ENCODE data around the gene WDR59. TPM values are rescaled to one million over a fixed set of nuclear protein-coding genes. Genes with fewer than 3 reads are reported as not detected.

The WDR59 gene
- total and polyA plus RNA-seq, 9 of the 15 experiments (the other 6 are each of a cell fraction or from before 2014, with no cell fraction given), result 12.7 to 126 (median 34.7) TPM

DNA sequence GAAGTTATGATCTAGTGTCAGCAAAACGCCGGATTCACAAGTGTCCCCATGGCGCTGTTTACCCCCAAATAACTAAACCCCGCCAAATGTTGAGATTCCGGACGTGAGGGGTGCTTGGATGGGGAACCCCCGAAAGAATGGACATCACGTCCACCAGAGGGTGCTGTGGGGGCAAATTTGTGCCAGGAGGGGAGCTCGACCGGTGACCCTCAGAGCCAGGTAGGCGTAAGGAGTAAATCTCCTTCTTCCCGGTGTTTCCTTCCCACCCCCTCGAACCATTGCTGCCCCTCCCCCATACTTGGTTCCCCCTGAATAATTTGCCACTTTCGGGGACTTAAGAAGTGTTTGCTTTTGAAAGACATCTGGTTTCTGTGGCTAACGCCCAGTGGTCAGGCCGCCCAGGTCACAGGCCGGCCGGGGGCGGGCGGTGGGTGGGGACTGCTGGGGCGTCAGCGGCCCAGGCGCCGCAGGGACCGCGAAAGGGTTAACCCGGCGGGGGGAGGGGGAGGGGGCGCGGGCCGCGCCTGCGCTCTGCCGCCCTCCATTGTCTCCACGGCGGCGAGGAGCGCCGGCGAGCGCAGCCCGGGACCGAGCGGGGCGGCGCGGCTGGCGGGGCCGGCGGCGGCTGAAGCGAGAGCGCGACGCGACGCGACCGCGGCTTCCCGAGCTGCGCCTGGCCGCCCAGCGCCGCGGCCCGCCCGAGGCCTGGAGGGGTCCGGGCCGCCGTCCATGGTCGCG is 13.7 kb upstream of the WDR59 start, which contains the start of gene ZNRF1 (continued):
- TF ChIP-seq CHAMP1 (IDR thresholded peaks at IDR 0.05) (peak; percentile 52), ZNF197 (CRISPR knock-in tag; IDR thresholded peaks at IDR 0.05; ENCODE audit: low read depth) (0 out of 2 replicates have a peak, but pooled peaks have one; percentile 70), DEAF1 (CRISPR knock-in tag; IDR thresholded peaks at IDR 0.05) (peak; percentile 84)
- TF ChIP-seq, protein P1, sequence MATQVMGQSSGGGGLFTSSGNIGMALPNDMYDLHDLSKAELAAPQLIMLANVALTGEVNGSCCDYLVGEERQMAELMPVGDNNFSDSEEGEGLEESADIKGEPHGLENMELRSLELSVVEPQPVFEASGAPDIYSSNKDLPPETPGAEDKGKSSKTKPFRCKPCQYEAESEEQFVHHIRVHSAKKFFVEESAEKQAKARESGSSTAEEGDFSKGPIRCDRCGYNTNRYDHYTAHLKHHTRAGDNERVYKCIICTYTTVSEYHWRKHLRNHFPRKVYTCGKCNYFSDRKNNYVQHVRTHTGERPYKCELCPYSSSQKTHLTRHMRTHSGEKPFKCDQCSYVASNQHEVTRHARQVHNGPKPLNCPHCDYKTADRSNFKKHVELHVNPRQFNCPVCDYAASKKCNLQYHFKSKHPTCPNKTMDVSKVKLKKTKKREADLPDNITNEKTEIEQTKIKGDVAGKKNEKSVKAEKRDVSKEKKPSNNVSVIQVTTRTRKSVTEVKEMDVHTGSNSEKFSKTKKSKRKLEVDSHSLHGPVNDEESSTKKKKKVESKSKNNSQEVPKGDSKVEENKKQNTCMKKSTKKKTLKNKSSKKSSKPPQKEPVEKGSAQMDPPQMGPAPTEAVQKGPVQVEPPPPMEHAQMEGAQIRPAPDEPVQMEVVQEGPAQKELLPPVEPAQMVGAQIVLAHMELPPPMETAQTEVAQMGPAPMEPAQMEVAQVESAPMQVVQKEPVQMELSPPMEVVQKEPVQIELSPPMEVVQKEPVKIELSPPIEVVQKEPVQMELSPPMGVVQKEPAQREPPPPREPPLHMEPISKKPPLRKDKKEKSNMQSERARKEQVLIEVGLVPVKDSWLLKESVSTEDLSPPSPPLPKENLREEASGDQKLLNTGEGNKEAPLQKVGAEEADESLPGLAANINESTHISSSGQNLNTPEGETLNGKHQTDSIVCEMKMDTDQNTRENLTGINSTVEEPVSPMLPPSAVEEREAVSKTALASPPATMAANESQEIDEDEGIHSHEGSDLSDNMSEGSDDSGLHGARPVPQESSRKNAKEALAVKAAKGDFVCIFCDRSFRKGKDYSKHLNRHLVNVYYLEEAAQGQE (IDR thresholded peaks at IDR 0.05; ENCODE audit: borderline replicate concordance), result peak; percentile 90
- TF ChIP-seq, protein P1 (CRISPR knock-in tag; IDR thresholded peaks at IDR 0.05; ENCODE audit: low read depth), result no peak
